Type B pancreatic cell (in vitro differentiated cells): ENCODE results near the gene C1orf167. TPM values are rescaled to one million over a fixed set of nuclear protein-coding genes. Genes with fewer than 3 reads are reported as not detected.

Experiments used
- DNase-seq: peaks from one replicate; pipeline ENCODE4 v3.0.0; 2021; ENCODE audit warnings: mixed read lengths; ENCODE audit not compliant: unreplicated experiment; ENCODE audit errors: extremely low spot score
- H3K27ac Mint-ChIP-seq: 2 replicates; pipeline ENCODE4 v1.8.0; 2021; ENCODE audit warnings: mild to moderate bottlenecking, mixed read lengths
- H3K27me3 Mint-ChIP-seq: 2 replicates; pipeline ENCODE4 v1.8.0; 2021; ENCODE audit warnings: mixed read lengths
- H3K36me3 Mint-ChIP-seq: 2 replicates; pipeline ENCODE4 v1.8.0; 2021; ENCODE audit warnings: mixed read lengths
- H3K4me1 Mint-ChIP-seq: one replicate; pipeline ENCODE4 v1.8.0; 2021; ENCODE audit warnings: mixed read lengths; ENCODE audit not compliant: unreplicated experiment
- H3K4me3 Mint-ChIP-seq: 2 replicates; pipeline ENCODE4 v1.8.0; 2021; ENCODE audit warnings: mild to moderate bottlenecking, mixed read lengths
- H3K9me3 Mint-ChIP-seq: 2 replicates; pipeline ENCODE4 v1.8.0; 2021; ENCODE audit warnings: mixed read lengths
- CTCF ChIP-seq: fragments of 200-600 bp; sonication (generic); conservative IDR thresholded peaks from 2 replicates; pipeline ENCODE4 v1.5.0; 2021; ENCODE audit warnings: antibody characterized with exemption, mild to moderate bottlenecking
- total RNA-seq: library from RNA; stranded (reverse); gene quantifications from 2 replicates; pipeline ENCODE4 v1.2.1, GENCODE V29; 2021; ENCODE audit warnings: low replicate concordance

Gene C1orf167
- total RNA-seq, 1 donor from 2014 or later: not detected

GRCh38 chr1:11751087-11751486 lies 10.9 kb upstream of the C1orf167 start:
- DNase-seq: no peak
- H3K4me3 Mint-ChIP-seq: no peak overlapping the region
- peaks cover 14% of the 10 kb centered on the region for H3K4me1 Mint-ChIP-seq
- no peak for TF ChIP-seq CTCF
- H3K9me3 Mint-ChIP-seq: no peaks in the 10 kb centered on the region
- H3K27ac Mint-ChIP-seq: no peak overlapping the region
- H3K27me3 Mint-ChIP-seq: no peaks in the 10 kb centered on the region
- peaks cover 3% of the 10 kb centered on the region for H3K36me3 Mint-ChIP-seq

GRCh38 chr1:11752359-11753088 lies 9.5 kb upstream of the C1orf167 start:
- no peak for DNase-seq
- H3K4me3 Mint-ChIP-seq: no peak overlapping the region

DNA sequence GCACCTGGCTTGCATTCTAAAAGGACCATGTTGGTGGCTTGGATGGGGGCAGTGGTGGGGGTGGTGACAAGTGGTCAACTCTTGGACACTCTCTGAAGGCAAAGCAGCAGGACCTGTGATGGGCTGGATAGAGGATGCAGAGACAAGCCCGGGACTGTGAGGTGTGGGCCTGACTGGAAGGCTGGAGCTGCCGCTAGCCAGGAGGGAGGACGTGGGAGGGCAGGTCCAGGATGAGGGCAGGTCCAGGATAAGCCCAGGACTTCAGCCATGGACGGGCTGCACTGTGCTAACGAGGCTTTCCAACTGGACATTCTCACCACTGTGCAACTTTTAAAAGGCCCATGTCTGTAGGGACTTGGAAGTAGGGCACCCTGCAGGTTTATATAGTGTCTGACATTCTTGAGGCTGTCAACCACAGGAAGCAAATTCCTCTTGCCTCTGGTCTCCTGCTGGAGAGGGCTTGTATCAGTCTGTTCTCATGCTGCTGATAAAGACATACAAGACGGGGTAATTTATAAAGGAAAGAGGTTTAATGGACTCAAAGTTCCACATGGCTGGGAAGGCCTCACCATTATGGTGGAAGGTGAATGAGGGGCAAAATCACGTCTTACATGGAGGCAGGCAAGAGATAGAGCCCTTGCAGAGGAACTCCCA lies 8.3 kb upstream of the C1orf167 start:
- no peak for TF ChIP-seq CTCF
- Mint-ChIP-seq H3K4me3 (no peak overlapping the region), H3K27ac (no peak overlapping the region), H3K4me1 (peaks cover 10% of the 10 kb centered on the region), H3K36me3 (no peaks in the 10 kb centered on the region), H3K27me3 (no peaks in the 10 kb centered on the region), H3K9me3 (no peaks in the 10 kb centered on the region)
- DNase-seq: no peak

More at GRCh38 chr1:11752359-11753088, 9.5 kb upstream of the C1orf167 start:
- Mint-ChIP-seq H3K27me3 (no peaks in the 10 kb centered on the region), H3K9me3 (no peaks in the 10 kb centered on the region), H3K4me1 (peaks cover 10% of the 10 kb centered on the region), H3K36me3 (no peaks in the 10 kb centered on the region), H3K27ac (no peak overlapping the region)
- TF ChIP-seq CTCF: no peak

DNA sequence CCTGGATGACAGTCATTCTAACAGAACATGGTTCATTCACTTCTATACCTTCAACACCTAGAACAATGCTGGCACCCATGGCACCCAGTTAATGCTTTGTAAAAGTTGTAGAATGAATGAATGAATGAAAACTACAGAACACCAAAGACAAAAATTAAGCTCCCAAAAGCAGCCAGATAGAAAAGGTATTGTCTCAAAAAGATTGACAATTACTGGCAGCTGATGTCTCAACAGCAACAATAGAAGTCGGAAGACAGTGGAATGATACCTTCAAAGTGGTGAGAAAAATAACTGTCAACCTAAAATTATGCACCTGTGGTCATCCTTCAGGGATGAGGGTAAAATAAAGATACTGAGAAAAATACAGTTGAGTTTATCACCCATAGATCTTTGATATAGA lies 4.9 kb upstream of the C1orf167 start:
- no peak for DNase-seq
- H3K9me3 Mint-ChIP-seq: no peaks in the 10 kb centered on the region
- no peak overlapping the region for H3K4me3 Mint-ChIP-seq
- peaks cover 14% of the 10 kb centered on the region for H3K27me3 Mint-ChIP-seq
- no peak overlapping the region for H3K27ac Mint-ChIP-seq
- no peaks in the 10 kb centered on the region for H3K36me3 Mint-ChIP-seq
- no peak for TF ChIP-seq CTCF
- peaks cover 7% of the 10 kb centered on the region for H3K4me1 Mint-ChIP-seq

DNA sequence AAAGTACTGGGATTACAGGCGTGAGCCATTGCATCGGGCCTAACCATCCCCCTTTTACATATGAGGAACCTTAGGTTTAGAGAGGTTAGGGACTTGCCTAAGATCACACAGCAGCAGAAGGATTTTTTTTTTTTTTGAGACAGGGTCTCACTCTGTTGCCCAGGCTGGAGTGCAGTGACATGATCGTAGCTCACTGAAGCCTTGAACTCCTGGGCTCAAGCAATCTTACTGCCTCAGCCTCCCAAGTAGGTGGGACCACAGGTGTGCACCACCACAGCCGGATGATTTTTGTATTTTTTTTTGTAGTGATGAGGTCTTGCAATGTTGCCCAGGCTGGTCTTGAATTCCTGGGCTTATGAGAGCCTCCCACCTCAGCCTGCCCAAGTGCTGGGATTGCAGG lies 2.2 kb upstream of the C1orf167 start:
- H3K4me1 Mint-ChIP-seq: peaks cover 12% of the 10 kb centered on the region
- peaks cover 25% of the 10 kb centered on the region for H3K27me3 Mint-ChIP-seq
- H3K27ac Mint-ChIP-seq: no peak overlapping the region
- TF ChIP-seq CTCF: no peak
- no peak overlapping the region for H3K4me3 Mint-ChIP-seq
- no peak for DNase-seq
- H3K9me3 Mint-ChIP-seq: no peaks in the 10 kb centered on the region
- H3K36me3 Mint-ChIP-seq: no peaks in the 10 kb centered on the region
